Measurements from ENCODE around the gene RELA.

Gene RELA

GRCh38 chr11:65629579-65629978, 33.1 kb downstream of the RELA start:
- no peak for DNase-seq

DNA sequence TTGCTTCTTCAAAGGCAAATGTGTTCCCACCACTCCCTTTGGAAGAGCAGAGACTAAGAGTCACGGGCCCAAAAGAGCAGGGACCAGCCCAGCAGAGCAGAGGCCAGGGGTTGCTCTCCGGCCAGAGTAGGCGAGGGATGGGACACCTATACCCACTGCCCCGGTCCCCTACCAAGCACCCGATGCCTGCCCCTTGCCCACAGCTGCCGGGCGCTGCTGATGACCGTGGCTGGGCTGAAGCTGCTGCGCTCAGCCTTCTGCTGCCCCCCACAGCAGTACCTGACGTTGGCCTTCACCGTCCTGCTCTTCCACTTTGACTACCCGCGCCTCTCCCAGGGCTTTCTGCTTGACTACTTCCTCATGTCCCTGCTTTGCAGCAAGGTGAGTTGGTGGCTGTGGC, 35.5 kb downstream of the RELA start:
- DNase-seq, result no peak

DNA sequence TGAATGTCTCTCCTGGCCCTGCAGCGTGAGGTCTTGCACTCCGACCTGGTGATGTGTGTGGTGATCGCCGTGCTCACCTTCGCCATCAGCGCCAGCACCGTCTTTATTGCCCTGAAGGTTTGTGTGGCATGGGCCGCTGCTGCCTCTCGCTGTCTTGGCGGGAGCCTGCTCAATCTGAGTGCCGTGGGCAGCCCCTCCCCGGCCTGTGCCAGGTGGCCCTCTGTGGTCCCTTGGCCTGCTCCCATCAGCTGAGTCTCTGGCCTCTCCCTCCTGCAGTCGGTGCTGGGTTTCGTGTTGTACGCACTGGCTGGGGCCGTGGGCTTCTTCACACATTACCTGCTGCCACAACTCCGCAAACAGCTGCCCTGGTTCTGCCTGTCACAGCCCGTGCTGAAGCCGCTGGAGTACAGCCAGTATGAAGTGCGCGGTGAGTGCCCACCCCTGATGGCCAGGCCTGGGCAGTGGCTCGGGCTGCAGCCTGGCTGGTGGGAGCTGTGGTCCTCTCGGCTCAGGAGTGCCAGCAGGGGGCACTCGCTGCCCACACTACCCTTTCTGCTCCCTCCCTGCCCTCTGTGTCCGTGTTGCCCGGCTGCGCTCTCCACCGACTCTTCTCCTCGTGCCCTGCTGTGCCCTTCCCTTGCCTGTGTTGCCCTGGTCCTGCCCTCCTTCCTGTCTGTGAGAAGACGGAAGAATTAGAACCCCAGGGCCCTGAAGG, 36.9 kb downstream of the RELA start:
- peak; percentile 66 for DNase-seq

DNA sequence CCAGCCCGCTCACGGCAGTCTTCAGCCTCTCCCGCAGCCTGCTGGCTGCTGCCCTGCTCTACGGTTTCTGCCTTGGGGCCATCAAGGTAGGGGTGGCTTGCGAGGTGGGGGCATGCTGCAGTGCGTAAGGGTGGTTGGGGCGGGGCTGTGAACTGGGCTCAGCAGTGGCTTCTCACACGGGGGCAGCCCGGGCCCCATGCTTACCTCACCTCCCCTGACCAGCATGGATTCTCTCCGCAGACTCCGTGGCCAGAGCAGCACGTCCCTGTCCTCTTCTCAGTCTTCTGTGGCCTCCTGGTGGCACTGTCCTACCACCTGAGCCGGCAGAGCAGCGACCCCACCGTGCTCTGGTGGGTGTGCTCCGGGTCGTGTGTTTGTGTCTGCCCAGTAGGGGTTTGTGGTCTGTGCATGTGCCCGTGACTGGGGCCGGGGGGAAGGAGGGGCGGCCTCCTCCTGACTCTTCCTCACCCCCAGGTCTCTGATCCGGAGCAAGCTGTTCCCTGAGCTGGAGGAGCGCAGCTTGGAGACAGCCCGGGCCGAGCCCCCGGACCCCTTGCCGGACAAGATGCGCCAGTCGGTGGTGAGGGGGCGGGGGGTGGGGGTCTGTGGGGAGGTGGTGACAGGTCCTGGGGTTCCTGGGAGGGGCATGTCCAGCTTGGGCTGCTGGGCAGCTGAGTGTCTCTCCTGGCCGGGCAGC, 37.6 kb downstream of the RELA start:
- no peak for DNase-seq

DNA sequence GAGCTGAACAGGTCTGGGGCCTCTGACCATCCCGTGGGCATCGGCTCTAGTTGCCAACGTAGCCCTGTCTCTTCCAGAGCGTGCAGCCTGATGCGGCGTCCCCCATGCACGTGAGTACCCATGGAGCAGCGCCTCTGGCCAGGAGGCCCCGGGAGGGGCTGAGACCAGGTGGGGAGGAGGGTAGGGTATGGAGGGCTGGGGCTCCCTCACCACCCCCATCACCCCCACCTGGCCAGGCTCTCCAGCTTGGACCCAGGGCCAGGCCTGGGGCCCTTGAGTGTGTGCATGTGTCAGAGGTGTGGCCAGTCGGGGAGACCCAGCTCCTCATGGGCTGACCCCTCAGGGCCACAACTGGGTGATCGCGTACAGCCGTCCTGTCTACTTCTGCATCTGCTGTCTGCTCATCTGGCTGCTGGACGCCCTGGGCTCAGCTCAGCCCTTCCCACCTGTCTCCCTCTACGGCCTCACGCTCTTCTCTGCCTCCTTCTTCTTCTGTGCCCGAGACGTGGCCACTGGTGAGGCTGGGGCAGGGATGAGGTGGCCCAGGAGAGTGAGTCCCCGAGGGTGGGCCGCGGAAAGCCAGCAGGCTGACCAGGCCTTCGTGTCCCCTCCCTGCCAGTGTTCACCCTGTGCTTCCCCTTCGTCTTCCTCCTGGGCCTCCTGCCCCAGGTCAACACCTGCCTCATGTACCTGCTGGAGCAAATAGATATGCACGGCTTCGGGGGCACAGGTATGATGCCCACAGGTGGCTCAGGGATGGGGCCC, 38.7 kb downstream of the RELA start:
- no peak for DNase-seq

DNA sequence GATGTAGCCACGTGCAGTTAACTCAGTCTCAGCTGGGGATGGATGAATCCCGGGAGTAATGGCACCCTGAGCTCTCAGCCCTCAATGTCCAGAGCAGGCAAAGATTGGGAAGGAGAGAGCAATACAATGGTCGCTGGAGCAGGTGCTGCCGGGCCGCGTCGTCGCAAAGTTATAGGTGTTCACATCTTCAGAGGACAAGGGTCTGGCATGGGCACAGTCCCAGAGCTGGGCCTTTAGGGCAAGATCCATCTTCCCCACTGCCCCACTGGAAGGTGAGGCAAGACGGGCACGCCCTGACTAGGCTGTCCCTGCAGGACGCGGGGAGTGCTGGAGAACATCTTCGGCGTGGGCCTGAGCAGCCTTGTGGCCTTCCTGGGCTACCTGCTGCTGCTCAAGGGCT, 39.5 kb downstream of the RELA start:
- DNase-seq, result no peak

GRCh38 chr11:65622011-65622410, 40.7 kb downstream of the RELA start:
- no peak for DNase-seq

DNA sequence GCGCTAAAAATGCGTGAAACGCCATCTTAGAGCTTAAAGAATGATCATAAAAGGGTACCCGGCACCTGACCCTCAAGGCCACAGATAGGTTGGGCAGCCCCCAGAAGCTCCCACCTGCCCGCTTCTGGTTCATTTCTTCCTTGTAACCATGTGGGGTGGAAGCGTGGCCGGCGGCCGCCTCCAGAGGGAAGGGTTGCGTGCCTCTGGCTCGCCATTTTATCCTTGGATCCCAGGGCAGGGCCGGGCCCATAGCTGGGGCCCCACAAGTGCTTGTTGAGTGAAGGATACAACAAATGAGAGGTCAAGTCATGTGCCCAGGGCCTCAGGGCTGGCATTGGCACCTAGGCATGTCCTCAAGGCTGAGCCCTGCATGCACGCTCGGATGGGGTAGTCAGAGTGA, 41.3 kb downstream of the RELA start:
- no peak for DNase-seq

GRCh38 chr11:65620666-65621065, 42.0 kb downstream of the RELA start:
- DNase-seq, result no peak

DNA sequence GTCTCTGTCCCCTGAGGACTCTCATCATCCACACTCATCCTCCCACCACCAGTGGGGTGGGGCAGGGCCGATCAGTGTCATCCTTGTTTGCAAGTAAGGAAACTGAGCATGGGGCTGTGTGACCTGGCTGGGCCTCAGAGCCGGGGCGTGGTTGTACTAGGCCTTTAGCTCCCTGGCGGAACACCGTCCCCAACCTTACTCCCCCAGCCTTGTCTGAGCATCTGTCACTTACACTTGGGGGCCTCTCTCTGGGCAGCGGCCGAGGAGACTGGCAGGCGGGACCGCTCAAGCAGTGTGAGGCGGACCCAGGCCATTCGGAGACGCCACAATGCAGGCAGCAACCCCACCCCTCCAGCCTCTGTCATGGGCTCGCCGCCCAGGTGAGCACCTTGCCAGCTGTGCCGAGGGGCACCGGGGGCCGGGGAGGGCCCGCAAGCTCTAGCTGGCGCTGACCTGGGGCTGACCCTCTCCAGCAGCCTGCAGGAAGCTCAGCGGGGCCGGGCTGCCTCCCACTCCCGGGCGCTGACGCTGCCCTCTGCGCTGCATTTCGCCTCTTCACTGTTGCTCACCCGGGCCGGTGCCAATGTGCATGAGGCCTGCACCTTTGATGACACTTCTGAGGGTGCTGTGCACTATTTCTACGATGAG, 43.3 kb downstream of the RELA start:
- no peak for DNase-seq

DNA sequence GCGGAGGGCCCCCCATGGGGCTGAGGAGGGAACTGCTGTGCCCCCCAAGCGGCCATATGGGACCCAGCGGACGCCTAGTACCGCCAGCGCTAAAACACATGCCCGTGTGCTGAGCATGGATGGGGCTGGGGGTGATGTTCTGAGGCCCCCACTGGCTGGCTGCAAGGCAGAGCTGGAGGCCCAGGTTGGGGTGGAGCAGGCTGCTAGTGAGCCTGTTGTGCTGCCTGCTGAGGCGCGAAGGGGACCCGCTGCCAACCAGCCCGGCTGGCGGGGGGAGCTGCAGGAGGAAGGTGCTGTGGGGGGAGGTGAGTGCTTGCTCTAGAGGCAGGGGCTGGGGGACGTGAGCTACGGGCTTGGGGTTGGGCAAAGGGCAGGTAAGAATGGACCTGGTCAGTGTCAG, 44.0 kb downstream of the RELA start:
- DNase-seq, result no peak

DNA sequence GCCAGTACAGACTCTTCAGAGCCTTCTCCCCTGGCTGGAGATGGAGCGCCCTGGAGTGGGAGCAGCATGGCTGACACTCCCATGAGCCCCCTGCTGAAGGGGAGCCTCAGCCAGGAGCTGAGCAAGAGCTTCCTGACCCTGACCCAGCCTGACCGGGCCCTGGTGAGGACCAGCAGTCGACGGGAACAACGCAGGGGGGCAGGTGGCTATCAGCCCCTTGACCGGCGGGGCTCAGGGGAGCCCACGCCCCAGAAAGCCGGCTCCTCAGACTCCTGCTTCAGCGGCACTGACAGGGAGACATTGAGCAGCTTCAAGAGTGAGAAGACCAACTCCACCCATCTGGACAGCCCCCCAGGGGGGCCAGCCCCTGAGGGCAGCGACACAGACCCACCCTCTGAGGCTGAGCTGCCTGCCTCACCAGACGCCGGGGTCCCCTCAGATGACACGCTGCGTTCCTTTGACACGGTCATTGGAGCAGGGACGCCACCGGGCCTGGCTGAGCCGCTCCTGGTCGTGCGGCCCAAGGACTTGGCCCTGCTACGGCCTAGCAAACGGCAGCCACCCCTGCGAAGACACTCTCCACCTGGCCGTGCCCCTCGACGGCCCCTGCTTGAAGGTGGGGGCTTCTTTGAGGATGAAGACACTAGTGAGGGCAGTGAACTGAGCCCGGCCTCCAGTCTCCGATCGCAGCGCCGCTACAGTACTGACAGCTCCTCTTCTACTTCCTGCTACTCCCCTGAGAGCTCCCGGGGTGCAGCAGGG, 44.5 kb downstream of the RELA start:
- DNase-seq, result no peak

- DNase-seq, result no peak
Observed at GRCh38 chr11:65617136-65617850, 45.4 kb downstream of the RELA start.

- DNase-seq, result no peak
Observed at GRCh38 chr11:65616575-65617001, 46.1 kb downstream of the RELA start.

DNA sequence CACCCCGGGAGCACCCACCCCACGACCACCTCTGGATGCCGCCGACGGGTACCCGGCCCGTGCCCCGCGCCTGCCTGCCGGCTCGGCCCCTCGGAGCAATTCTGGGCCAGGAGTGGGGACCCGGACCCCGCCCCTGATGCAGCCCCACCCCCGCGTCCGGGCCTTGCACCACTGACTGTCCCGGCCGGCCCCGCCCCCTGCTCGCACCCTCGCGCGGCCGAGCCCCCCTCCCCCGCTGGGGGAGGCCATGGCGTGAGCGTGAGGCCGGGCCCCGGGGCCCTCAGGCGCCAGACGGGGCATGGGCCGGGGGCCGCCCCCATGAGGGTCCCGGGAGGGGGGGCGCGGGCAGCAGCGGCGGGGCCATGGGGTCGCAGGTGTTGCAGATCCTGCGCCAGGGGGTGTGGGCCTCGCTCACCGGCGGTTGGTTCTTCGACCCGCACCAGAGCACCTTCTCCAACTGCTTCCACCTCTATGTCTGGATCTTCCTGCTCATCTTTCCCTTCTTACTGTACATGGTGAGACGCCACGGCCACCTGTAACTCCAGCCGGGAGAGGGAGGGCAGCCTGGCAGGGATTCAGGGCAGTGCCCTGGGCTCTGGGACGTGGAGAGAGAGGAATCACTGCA, 46.7 kb downstream of the RELA start:
- DNase-seq, result no peak

GRCh38 chr11:65615229-65615949, 47.3 kb downstream of the RELA start, which contains the start of gene PCNX3:
Gene PCNX3, plus strand, starts transcription at chr11:65615776. Its CDS starts 536 bp downstream, at chr11:65616312.
- peak; percentile 100 for DNase-seq

GRCh38 chr11:65613091-65613928, 49.4 kb downstream of the RELA start:
- peak; percentile 19 for DNase-seq

GRCh38 chr11:65612691-65613090, 50.0 kb downstream of the RELA start:
- DNase-seq, result no peak

DNA sequence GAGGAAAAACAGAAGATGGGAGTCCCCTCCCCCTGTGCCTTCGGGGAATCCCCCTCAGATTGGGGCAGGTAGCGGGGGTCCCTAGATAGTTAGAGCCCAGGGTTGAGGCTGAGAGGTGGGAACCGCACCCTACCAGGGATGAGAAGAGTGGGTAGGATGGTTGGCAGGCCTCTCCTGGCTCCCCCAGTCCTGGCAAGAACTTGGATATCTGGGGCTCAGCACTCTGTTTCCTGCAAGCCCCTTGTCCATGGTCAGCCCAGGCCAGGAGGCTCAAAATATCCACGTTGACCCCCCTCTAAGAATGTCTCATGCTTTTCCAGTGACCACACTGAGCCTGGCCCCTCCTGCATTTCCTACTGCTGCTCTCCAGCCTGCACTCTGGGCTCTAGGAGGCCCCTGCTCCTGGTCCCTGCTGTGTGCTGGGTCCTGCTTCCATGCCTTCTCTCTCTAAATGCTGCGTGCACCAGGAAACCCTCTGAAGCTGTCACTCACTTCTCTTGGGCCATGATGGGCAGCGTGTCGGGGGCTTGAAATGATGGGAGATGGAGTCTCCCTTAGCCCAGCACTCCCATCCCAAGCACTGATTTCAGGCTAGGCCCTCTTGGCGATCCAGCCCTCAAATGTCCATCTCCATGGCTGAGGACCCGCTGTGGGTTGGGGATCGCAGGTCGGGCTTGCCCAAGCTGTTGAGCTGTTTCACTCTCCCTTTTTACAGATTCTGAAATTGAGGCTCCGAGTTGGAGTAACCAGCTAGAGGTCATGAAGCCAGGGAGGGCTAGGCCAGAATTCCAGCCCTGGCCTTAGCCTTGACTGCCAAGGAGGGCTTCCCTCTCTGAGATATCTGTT, 50.7 kb downstream of the RELA start:
- DNase-seq, result no peak
